Activated CD8-positive, alpha-beta memory T cell treated with anti-CD3 and anti-CD28 coated beads, Interleukin-2, amount 50 U/mL, for 1 hour (primary cell): Measurements from ENCODE around the gene LRP2.
"Not testable (repeated sequence)": the region's sequence is repeated elsewhere in the genome, so short reads cannot be mapped to it uniquely, and the experiment has no call there.

Experiments used
- DNase-seq: peaks from one replicate; pipeline ENCODE4 v3.0.0-alpha.2; 2020; ENCODE audit errors: extremely low read depth

LRP2 gene

DNA sequence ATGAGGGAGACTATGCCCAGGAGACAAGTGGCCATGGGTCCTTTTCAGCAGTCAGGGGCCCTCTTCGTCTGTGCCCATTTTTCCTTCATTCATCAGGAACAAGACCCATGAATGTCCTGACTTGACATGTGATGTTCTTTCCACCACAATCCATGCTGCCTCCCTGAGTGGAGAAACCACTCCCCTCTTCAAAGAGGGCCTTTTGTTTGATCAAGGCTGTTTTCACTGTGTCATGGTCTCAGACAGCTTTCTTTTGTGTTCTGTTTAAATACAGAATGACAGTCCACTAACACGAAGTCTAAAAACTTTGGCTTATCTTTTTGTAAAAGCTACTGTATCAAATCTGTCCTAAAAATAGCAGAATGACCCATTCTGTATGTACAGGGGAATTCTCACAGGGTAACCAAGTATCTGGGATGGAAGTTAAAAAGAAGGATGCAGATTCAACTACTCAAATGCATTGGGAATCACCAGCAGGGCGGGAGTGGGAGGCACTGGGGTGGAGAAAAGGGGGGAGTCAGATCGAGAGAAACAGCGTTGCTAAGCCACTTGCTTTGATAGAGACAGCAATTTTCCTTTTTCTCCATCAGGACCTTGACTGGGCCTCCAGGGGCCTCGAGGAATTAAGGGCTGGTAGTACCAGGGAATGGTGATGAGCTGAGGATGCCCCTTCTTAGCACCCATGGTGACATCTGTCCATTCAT is 13.9 kb downstream of the LRP2 start:
- no peak for DNase-seq

GRCh38 chr2:169345486-169346437 is 16.6 kb downstream of the LRP2 start:
- no peak for DNase-seq

- DNase-seq, result no peak
These were observed 17.4 kb downstream of the LRP2 start for GRCh38 chr2:169344736-169345485.

DNA sequence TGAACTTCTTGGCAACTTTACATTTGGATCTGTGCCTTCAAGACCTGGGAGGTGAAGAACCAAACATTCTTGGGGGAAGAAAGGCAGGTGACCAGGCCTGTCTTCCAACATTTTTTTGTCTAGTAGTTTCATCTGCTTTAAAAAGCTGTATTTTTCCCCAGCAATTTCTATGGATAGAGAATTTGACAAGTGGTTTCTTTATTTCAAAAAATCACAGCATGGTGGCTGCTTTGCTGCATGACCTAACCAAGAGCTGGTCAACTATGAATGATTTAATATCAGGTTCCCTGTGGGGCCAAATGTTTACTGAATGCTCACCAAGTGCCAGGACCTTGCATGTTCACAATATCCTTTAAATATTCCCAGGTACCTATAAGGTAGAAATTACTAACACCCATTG is 19.1 kb downstream of the LRP2 start:
- no peak for DNase-seq

DNA sequence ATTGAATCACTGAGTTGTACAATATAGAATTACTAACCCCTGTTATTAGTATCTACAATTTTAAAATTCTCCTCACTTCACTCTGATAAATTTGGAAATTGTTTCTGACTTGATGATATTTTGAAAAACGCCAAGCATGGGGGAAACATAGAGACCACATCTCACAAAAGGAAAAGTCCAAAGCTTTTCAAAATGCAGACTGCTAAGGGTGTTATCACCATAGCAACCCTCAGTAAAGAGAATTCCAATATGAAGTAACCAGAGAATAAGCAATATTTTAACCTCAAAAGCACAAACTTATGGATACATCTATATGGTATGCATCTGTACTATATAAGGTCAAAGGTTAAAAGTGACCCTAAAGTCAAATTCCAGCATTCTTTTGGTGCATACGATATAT is 22.7 kb downstream of the LRP2 start:
- no peak for DNase-seq

- DNase-seq, result no peak
These were observed 25.6 kb downstream of the LRP2 start for GRCh38 chr2:169336695-169337094.

DNA sequence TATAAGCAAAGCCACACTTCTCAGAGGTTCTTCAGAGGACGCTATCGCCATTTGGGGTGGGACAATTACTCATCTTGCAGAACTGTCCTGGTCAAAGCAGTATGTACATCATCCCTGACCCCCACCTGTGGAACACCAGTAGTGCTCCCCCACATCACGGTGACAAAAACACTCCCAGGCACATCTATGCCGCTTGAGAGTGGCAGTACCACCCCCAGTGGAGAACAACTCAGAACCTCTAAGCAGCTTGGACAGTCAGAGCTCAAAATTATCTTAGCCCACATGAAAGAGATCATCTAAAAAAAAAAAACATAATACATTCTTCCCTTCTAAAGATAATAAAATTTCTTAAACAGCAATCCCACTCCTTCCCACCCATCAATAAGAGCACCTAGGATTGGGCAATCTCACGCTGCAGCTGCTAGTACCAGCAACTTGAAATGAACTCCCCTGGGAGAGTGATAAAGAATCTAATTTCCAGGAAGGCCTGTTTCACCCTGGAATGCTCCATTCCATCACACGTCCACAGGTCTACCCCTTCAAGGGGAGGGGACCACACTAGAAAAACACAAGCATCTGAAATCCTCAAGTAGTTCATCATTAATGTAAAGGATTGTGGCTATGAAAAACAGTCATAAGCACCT is 31.7 kb downstream of the LRP2 start:
- DNase-seq, result no peak

DNA sequence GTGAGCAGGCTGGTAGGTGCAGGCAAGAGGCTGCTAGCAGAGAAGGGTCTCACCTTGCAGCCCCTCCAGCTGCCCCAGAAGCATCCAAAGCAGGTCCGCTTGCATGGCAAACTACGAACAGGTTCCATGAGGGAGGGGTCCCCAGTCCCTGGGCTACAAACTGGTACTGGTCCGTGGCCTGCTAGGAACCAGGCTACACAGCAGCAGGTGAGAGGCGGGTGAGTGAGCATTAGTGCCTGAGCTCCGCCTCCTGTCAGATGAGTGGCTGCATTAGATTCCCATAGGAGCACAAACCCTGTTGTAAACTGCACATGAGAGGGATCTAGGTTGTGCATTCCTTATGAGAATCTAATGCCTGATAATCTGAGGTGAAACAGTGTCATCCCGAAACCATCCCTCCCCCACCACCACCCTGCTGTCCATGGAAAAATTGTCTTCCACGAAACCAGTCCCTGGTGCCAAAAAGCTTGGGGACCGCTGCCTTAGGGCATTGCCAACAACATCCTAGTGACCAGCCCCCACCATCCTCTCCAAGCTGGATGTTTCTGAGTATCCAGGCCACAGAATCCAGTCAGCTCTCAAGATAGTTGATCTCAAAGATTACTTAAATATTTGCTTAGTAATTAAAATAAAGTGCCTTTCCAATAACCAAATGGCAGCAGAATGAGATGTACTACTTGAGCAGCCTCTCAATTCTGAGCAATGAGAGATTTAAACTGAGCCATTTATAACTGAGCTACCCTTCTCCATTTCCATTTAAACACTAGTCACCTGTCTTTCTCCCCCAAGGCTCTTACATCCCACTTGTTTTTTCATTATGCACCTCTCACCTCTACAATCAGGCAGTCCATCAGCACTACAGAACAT is 32.4 kb downstream of the LRP2 start:
- no peak for DNase-seq

DNA sequence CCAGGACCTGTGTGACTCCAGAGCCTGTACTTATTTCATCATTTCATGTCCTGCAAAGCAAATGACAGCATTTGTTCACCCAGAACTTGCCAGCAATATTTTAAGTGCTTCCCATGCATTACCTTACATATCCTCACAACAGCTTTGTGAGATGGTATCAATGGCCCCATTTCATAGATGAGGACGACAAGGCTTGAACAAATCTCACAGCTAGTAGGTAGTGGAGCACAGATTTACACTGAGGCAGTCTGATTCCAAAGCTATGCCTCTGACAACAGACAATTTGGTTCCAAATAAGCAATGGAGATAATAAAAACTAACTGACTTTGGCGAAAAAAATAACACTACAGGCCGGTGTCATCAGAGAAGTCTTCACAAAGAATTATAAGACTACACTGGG is 33.5 kb downstream of the LRP2 start:
- no peak for DNase-seq

DNA sequence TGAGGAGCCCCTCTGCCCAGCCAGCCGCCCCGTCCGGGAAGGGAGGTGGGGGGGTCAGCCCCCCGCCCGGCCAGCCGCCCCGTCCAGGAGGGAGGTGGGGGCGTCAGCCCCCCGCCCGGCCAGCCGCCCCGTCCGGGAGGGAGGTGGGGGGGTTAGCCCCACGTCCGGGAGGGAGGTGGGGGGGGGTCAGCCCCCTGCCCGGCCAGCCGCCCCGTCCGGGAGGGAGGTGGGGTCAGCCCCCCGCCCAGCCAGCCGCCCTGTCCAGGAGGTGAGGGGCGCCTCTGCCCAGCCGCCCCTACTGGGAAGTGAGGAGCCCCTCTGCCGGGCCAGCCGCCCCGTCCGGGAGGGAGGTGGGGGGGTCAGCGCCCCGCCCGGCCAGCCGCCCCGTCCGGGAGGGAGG is 34.5 kb downstream of the LRP2 start:
- DNase-seq, result not testable (repeated sequence)

- DNase-seq, result not testable (repeated sequence)
These were observed 36.4 kb downstream of the LRP2 start for GRCh38 chr2:169325886-169326285.

DNA sequence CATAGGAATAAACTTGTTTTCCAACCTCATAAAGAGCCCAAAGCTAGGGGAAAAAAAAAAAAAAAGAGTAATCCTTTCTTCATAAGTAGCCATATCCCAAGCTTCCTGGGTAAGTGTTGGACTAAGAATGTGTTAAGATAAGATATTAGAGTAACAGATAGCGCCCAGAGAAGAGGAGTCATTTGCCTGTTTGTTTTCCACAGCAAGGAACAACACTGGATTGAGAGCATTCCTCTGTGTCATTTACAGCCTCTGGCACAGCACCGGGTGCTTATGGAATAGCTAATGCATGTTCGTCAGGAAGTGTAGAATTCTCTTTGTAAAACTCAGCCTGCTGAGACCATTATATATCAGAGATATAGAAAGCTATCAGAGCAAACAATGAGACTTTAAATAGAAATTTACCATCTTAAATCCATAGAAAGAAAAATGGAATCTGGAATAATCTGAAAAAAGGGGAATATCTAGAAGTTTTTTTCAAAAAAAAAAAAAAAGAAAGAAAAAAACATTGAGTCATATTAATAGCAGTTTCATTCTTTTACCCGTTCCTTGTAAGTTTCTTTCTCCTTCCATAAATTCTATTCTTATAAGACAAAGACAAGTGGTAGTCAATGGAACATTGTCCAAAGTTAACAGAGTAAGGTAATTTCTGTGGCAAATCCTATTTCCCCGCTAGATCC is 37.6 kb downstream of the LRP2 start:
- no peak for DNase-seq

DNA sequence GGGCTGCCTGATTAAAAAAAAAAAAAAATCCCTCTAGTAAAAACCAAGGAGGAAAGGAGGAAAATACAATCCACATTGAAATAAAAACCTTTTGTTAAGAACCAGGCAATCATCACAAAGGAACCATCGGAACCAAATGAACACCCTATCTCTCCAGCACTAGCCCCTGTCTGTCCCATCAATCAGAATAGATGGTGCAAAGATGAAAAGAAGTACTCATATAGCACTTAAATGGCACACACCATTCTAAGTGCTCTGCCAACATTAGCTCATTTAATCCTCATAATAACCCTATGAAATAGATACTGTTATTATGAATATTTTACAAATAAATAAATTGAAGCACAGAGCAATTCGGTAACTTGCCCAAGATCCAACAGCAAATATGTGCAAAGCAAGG is 38.5 kb downstream of the LRP2 start:
- no peak for DNase-seq

DNA sequence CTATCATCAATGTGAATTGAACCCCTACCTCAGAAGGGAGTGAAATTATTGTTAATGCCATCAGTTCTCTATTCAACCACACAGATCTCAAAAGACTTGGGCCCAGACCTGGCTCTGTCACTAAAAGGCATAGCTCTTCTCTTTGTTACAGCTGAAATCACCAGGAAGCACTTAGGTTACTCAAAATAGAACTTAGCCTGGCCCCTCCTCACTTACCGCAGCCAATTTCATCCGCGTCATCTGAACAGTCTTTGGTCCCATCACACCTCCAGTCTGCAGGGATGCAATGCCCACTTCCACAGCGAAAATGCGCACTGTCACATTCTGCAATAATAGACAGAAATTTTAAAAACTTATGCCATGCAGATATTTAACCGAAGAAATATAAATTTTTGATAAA is 41.8 kb downstream of the LRP2 start:
- no peak for DNase-seq

- no peak for DNase-seq
These were observed 47.0 kb downstream of the LRP2 start for GRCh38 chr2:169315357-169315756.

GRCh38 chr2:169308349-169308748 is 54.0 kb downstream of the LRP2 start:
- not testable (repeated sequence) for DNase-seq

- not testable (repeated sequence) for DNase-seq
These were observed 57.6 kb downstream of the LRP2 start for GRCh38 chr2:169304689-169305088.

- DNase-seq, result no peak
These were observed 58.6 kb downstream of the LRP2 start for GRCh38 chr2:169303579-169304305.

- no peak for DNase-seq
These were observed 60.0 kb downstream of the LRP2 start for GRCh38 chr2:169302364-169302763.
